Measurements from ENCODE around the gene NUBP1.

NUBP1 gene

GRCh38 chr16:10763456-10763855, 19.8 kb downstream of the NUBP1 start:
- no peaks in the 10 kb centered on the region for H4K20me1 ChIP-seq (ENCODE audit: insufficient read depth, low read length)
- no peak overlapping the region for H3K9ac ChIP-seq (ENCODE audit: low read length)
- no peaks in the 10 kb centered on the region for H3K9me3 ChIP-seq (ENCODE audit: insufficient read depth, low read length)
- peaks cover 72% of the 10 kb centered on the region for H3K36me3 ChIP-seq (replicated peaks; ENCODE audit: low read depth, low read length)
- TF ChIP-seq CTCF (IDR thresholded peaks at IDR 0.05; ENCODE audit: low read depth, low read length): no peak
- TF ChIP-seq EZH2phosphoT487 (IDR thresholded peaks at IDR 0.05; ENCODE audit: low read depth): no peak
- H3K27ac ChIP-seq (ENCODE audit: low read length): no peak overlapping the region
- no peak overlapping the region for H2AFZ ChIP-seq (ENCODE audit: low read depth, low read length)
- H3K4me2 ChIP-seq (ENCODE audit: low read length): no peak overlapping the region
- H3K4me1 ChIP-seq (ENCODE audit: low read length): peaks cover 35% of the 10 kb centered on the region
- H3K27me3 ChIP-seq (ENCODE audit: low read depth, low read length): no peaks in the 10 kb centered on the region
- no peaks in the 10 kb centered on the region for H3K79me2 ChIP-seq (ENCODE audit: low read length)
- no peak overlapping the region for H3K4me3 ChIP-seq (ENCODE audit: low read length)

GRCh38 chr16:10765772-10766171, 22.1 kb downstream of the NUBP1 start:
- H3K36me3 ChIP-seq (replicated peaks; ENCODE audit: low read depth, low read length): peaks cover 59% of the 10 kb centered on the region
- H3K27ac ChIP-seq (ENCODE audit: low read length): peak overlapping the region; percentile 86

GRCh38 chr16:10767127-10767526, 23.5 kb downstream of the NUBP1 start:
- Histone ChIP-seq H3K36me3 (replicated peaks; ENCODE audit: low read depth, low read length) (peaks cover 45% of the 10 kb centered on the region), H3K9me3 (ENCODE audit: insufficient read depth, low read length) (no peaks in the 10 kb centered on the region), H3K4me2 (ENCODE audit: low read length) (no peak overlapping the region), H3K79me2 (ENCODE audit: low read length) (no peaks in the 10 kb centered on the region), H3K4me1 (ENCODE audit: low read length) (peaks cover 32% of the 10 kb centered on the region), H2AFZ (ENCODE audit: low read depth, low read length) (no peak overlapping the region), H3K4me3 (ENCODE audit: low read length) (no peak overlapping the region), H4K20me1 (ENCODE audit: insufficient read depth, low read length) (no peaks in the 10 kb centered on the region), H3K27ac (ENCODE audit: low read length) (no peak overlapping the region), H3K27me3 (ENCODE audit: low read depth, low read length) (no peaks in the 10 kb centered on the region), H3K9ac (ENCODE audit: low read length) (no peak overlapping the region)
- TF ChIP-seq CTCF (IDR thresholded peaks at IDR 0.05; ENCODE audit: low read depth, low read length) (no peak), EZH2phosphoT487 (IDR thresholded peaks at IDR 0.05; ENCODE audit: low read depth) (no peak)

More at GRCh38 chr16:10765772-10766171, 22.1 kb downstream of the NUBP1 start:
- Histone ChIP-seq H3K4me1 (ENCODE audit: low read length) (peaks cover 31% of the 10 kb centered on the region), H4K20me1 (ENCODE audit: insufficient read depth, low read length) (no peaks in the 10 kb centered on the region), H3K9me3 (ENCODE audit: insufficient read depth, low read length) (no peaks in the 10 kb centered on the region), H2AFZ (ENCODE audit: low read depth, low read length) (no peak overlapping the region), H3K27me3 (ENCODE audit: low read depth, low read length) (no peaks in the 10 kb centered on the region), H3K79me2 (ENCODE audit: low read length) (no peaks in the 10 kb centered on the region), H3K9ac (ENCODE audit: low read length) (peak overlapping the region; percentile 72), H3K4me3 (ENCODE audit: low read length) (peak overlapping the region; percentile 43), H3K4me2 (ENCODE audit: low read length) (peak overlapping the region; percentile 73)
- TF ChIP-seq CTCF (IDR thresholded peaks at IDR 0.05; ENCODE audit: low read depth, low read length): no peak
- no peak for TF ChIP-seq EZH2phosphoT487 (IDR thresholded peaks at IDR 0.05; ENCODE audit: low read depth)

- Histone ChIP-seq H2AFZ (ENCODE audit: low read depth, low read length) (no peak overlapping the region), H3K4me3 (ENCODE audit: low read length) (no peak overlapping the region), H3K79me2 (ENCODE audit: low read length) (no peaks in the 10 kb centered on the region), H4K20me1 (ENCODE audit: insufficient read depth, low read length) (no peaks in the 10 kb centered on the region), H3K36me3 (replicated peaks; ENCODE audit: low read depth, low read length) (peaks cover 24% of the 10 kb centered on the region), H3K4me2 (ENCODE audit: low read length) (no peak overlapping the region), H3K27ac (ENCODE audit: low read length) (no peak overlapping the region), H3K9me3 (ENCODE audit: insufficient read depth, low read length) (no peaks in the 10 kb centered on the region), H3K9ac (ENCODE audit: low read length) (no peak overlapping the region), H3K4me1 (ENCODE audit: low read length) (peaks cover 33% of the 10 kb centered on the region), H3K27me3 (ENCODE audit: low read depth, low read length) (no peaks in the 10 kb centered on the region)
- no peak for TF ChIP-seq EZH2phosphoT487 (IDR thresholded peaks at IDR 0.05; ENCODE audit: low read depth)
- TF ChIP-seq CTCF (IDR thresholded peaks at IDR 0.05; ENCODE audit: low read depth, low read length): no peak
Measured at GRCh38 chr16:10769381-10769780, 25.7 kb downstream of the NUBP1 start.
